ENCODE measurements around the gene DAPP1. TPM values are rescaled to one million over a fixed set of nuclear protein-coding genes. Genes with fewer than 3 reads are reported as not detected.

DAPP1 gene
- total and polyA plus RNA-seq, 2 of the 8 experiments (the other 6 are each of a cell fraction or from before 2014, with no cell fraction given): not detected

- no peak overlapping the region for H2BK12ac ChIP-seq (ENCODE audit: low read depth, low read length)
- ChIA-PET CTCF (ENCODE audit: partially characterized antibody) (no interaction called here), POLR2A (ENCODE audit: partially characterized antibody) (no interaction called here)
- DNase-seq (ENCODE audit: low read depth in 1 of 2, low spot score in 2 of 2) (no peak), FAIRE-seq (no peak)
- H3K9ac ChIP-seq (replicated peaks in 1 of 4; ENCODE audit: extremely low read depth in 1 of 4, low read depth in 3 of 4, low read length in 3 of 4): no peak overlapping the region
- H3K14ac ChIP-seq (ENCODE audit: insufficient read length): no peak overlapping the region
- no peak overlapping the region for H3K56ac ChIP-seq (replicated peaks; ENCODE audit: insufficient read length, low read depth, low read length)
- H3K23ac ChIP-seq (ENCODE audit: insufficient read length): no peak overlapping the region
- H4K8ac ChIP-seq (ENCODE audit: extremely low read depth, insufficient read depth, low read length): no peak overlapping the region
- no peak overlapping the region for H3K4ac ChIP-seq (replicated peaks; ENCODE audit: insufficient read length, low read depth, low read length)
- H4K20me1 ChIP-seq (replicated peaks in 1 of 2; ENCODE audit: control insufficient read depth in 1 of 2, insufficient read depth in 2 of 2, low read length in 2 of 2): no peaks in the 10 kb centered on the region
- no peaks in the 10 kb centered on the region for H3K36me3 ChIP-seq (ENCODE audit: control insufficient read depth in 2 of 4, insufficient read depth in 4 of 4, low read length in 3 of 4)
- H3K79me2 ChIP-seq (ENCODE audit: control insufficient read depth in 1 of 2, insufficient read depth in 2 of 2, low read length in 2 of 2): no peaks in the 10 kb centered on the region
- H2BK15ac ChIP-seq (ENCODE audit: low read length): no peak overlapping the region
- H2AFZ ChIP-seq (ENCODE audit: low read length): peak overlapping the region; percentile 86
- no peak overlapping the region for H2BK5ac ChIP-seq (ENCODE audit: low read depth, low read length)
- H3K9me3 ChIP-seq (ENCODE audit: insufficient read depth in 2 of 2, low read depth in 1 of 2, low read length in 1 of 2): no peaks in the 10 kb centered on the region
- H2BK120ac ChIP-seq (replicated peaks; ENCODE audit: low read depth, low read length): no peak overlapping the region
- no peak overlapping the region for H4K91ac ChIP-seq (replicated peaks; ENCODE audit: insufficient read length, low read length)
- H4K5ac ChIP-seq (ENCODE audit: insufficient read length, low read depth, low read length): no peak overlapping the region
- WGBS, 2 experiments (ENCODE audit: extremely low coverage in 1 of 2, insufficient coverage in 1 of 2, insufficient read length in 1 of 2, insufficient replicate concordance in 2 of 2, low coverage in 1 of 2, low lambda C conversion rate in 2 of 2, missing lambda C conversion rate in 1 of 2): 98% methylated on average over 7 of the region's 7 CpGs; no CpG with 5 or more reads in 1 of the 2 experiments
- H3K27ac ChIP-seq (ENCODE audit: low read depth, low read length): no peak overlapping the region
- H2BK20ac ChIP-seq (ENCODE audit: low read length): no peak overlapping the region
- H3K18ac ChIP-seq (ENCODE audit: extremely low read depth, low read length): no peak overlapping the region
- no peaks in the 10 kb centered on the region for H3K23me2 ChIP-seq (ENCODE audit: low read depth, low read length)
- no peaks in the 10 kb centered on the region for H3K4me1 ChIP-seq (replicated peaks in 1 of 4; ENCODE audit: control insufficient read depth in 3 of 4, insufficient read depth in 4 of 4, low read length in 3 of 4)
- no peak overlapping the region for H3K4me3 ChIP-seq (ENCODE audit: extremely low read depth in 1 of 4, insufficient read depth in 2 of 4, low read depth in 3 of 4, low read length in 4 of 4)
- H2AK5ac ChIP-seq (ENCODE audit: low read depth, low read length): no peak overlapping the region
- H3K4me2 ChIP-seq (ENCODE audit: insufficient read depth in 1 of 2, low read depth in 2 of 2, low read length in 2 of 2): no peak overlapping the region
- no peaks in the 10 kb centered on the region for H3K27me3 ChIP-seq (replicated peaks in 1 of 4; ENCODE audit: control insufficient read depth in 3 of 4, extremely low read depth in 1 of 4, insufficient read depth in 3 of 4, low read length in 3 of 4)
- H3K79me1 ChIP-seq (ENCODE audit: low read depth, low read length): no peaks in the 10 kb centered on the region
- TF ChIP-seq CHD2 (IDR thresholded peaks at IDR 0.05; ENCODE audit: low read length) (no peak), RFX5 (IDR thresholded peaks at IDR 0.05; ENCODE audit: borderline replicate concordance, low read depth, low read length) (no peak), PHF8 (conservative IDR thresholded peaks at IDR 0.05; ENCODE audit: low read depth, low read length) (no peak), CHD1 (IDR thresholded peaks at IDR 0.05; ENCODE audit: low read depth, low read length) (no peak), ZNF274 (IDR thresholded peaks at IDR 0.05; ENCODE audit: borderline replicate concordance, extremely low read depth, low read length) (no peak)
Measured at GRCh38 chr4:99844048-99844447, 27.4 kb downstream of the DAPP1 start.

Data from H1 (cell line).